OCI-LY3 (cell line): ENCODE results near the gene HOXB6.

Experiments used
- H2AFZ ChIP-seq: fragments of 200-600, 300-600 bp; shearing (Covaris generic); 2 replicates; pipeline ENCODE4 v1.6.0; 2014; ENCODE audit warnings: antibody characterized with exemption, low read depth, low read length
- H3K27ac ChIP-seq: fragments of 200-600, 300-600 bp; sonication (generic); 2 replicates; pipeline ENCODE4 v1.5.1; 2014; ENCODE audit warnings: mild to moderate bottlenecking, low read length, moderate library complexity, mixed read lengths
- H3K27me3 ChIP-seq: fragments of 200-600, 300-600 bp; sonication (generic); 2 replicates; pipeline ENCODE4 v1.6.1; 2014; ENCODE audit warnings: low read depth, low read length, mixed read lengths
- H3K36me3 ChIP-seq: fragments of 200-600, 300-600 bp; sonication (generic); replicated peaks from 2 replicates; pipeline ENCODE3; 2014; ENCODE audit warnings: low read depth, low read length, mixed read lengths
- H3K4me1 ChIP-seq: fragments of 300-600, 200-600 bp; sonication (generic); 2 replicates; pipeline ENCODE4 v1.6.1; 2014; ENCODE audit warnings: low read length, mixed read lengths
- H3K4me2 ChIP-seq: fragments of 200-600, 300-600 bp; sonication (generic); 2 replicates; pipeline ENCODE4 v1.6.1; 2014; ENCODE audit warnings: low read length, mixed read lengths
- H3K4me3 ChIP-seq: fragments of 300-600, 200-600 bp; sonication (generic); 2 replicates; pipeline ENCODE4 v1.5.1; 2014; ENCODE audit warnings: antibody characterized with exemption, mild to moderate bottlenecking, low read length, moderate library complexity
- H3K79me2 ChIP-seq: fragments of 300-600, 200-600 bp; shearing (Covaris generic); 2 replicates; pipeline ENCODE4 v1.6.1; 2014; ENCODE audit warnings: mild to moderate bottlenecking, low read length, mixed read lengths
- H3K9ac ChIP-seq: fragments of 300-600, 200-600 bp; shearing (Covaris generic); 2 replicates; pipeline ENCODE4 v1.6.0; 2014; ENCODE audit warnings: mild to moderate bottlenecking, low read length, moderate library complexity
- H3K9me3 ChIP-seq: fragments of 200-600, 300-600 bp; shearing (Covaris generic); 2 replicates; pipeline ENCODE4 v1.6.1; 2014; ENCODE audit warnings: low read length, mixed read lengths; ENCODE audit not compliant: insufficient read depth
- H4K20me1 ChIP-seq: fragments of 200-600, 300-600 bp; sonication (generic); 2 replicates; pipeline ENCODE4 v1.6.1; 2016; ENCODE audit warnings: low read length, mixed read lengths; ENCODE audit not compliant: insufficient read depth
- CTCF ChIP-seq: fragments of 200-600, 300-600 bp; sonication (generic); IDR thresholded peaks from 2 replicates; pipeline ENCODE4 v1.5.1; 2014; ENCODE audit warnings: antibody characterized with exemption, low read length, low read depth
- EZH2phosphoT487 ChIP-seq: fragments of 200-600 bp; shearing (Covaris generic); IDR thresholded peaks from 2 replicates; pipeline ENCODE4 v1.6.1; 2018; ENCODE audit warnings: antibody characterized with exemption, mixed run types, low read depth

The HOXB6 gene

GRCh38 chr17:48571024-48571818 is 33.6 kb downstream of the HOXB6 start:
- peaks cover 48% of the 10 kb centered on the region; the same call in 1 of the 2 replicates for H3K79me2 ChIP-seq
- no peaks in the 10 kb centered on the region for H3K27me3 ChIP-seq
- TF ChIP-seq CTCF (no peak), EZH2phosphoT487 (no peak)
- no peak overlapping the region for H3K4me2 ChIP-seq
- no peak overlapping the region for H3K9ac ChIP-seq
- H3K27ac ChIP-seq, result no peak overlapping the region
- H4K20me1 ChIP-seq, result peaks cover 4% of the 10 kb centered on the region; the same call in 1 of the 2 replicates
- H3K9me3 ChIP-seq, result no peaks in the 10 kb centered on the region
- no peak overlapping the region for H3K4me3 ChIP-seq
- H3K36me3 ChIP-seq, result peaks cover 49% of the 10 kb centered on the region
- no peak overlapping the region for H2AFZ ChIP-seq
- peaks cover 26% of the 10 kb centered on the region for H3K4me1 ChIP-seq

- Histone ChIP-seq H3K9ac (no peak overlapping the region), H3K36me3 (peaks cover 48% of the 10 kb centered on the region), H3K27ac (no peak overlapping the region), H2AFZ (no peak overlapping the region), H3K9me3 (no peaks in the 10 kb centered on the region), H3K4me2 (no peak overlapping the region), H3K27me3 (no peaks in the 10 kb centered on the region), H4K20me1 (peaks cover 4% of the 10 kb centered on the region; the same call in 1 of the 2 replicates), H3K79me2 (peaks cover 43% of the 10 kb centered on the region; the same call in 1 of the 2 replicates), H3K4me1 (peaks cover 20% of the 10 kb centered on the region), H3K4me3 (no peak overlapping the region)
- no peak for TF ChIP-seq CTCF
- no peak for TF ChIP-seq EZH2phosphoT487
Observed at GRCh38 chr17:48570325-48571023, 34.3 kb downstream of the HOXB6 start.

- Histone ChIP-seq H3K4me2 (no peak overlapping the region), H3K27me3 (no peaks in the 10 kb centered on the region), H3K79me2 (peaks cover 38% of the 10 kb centered on the region; the same call in 1 of the 2 replicates), H3K36me3 (peaks cover 46% of the 10 kb centered on the region), H4K20me1 (peaks cover 4% of the 10 kb centered on the region; the same call in 1 of the 2 replicates), H3K9me3 (no peaks in the 10 kb centered on the region), H3K27ac (no peak overlapping the region), H3K4me1 (peaks cover 22% of the 10 kb centered on the region), H2AFZ (no peak overlapping the region), H3K9ac (no peak overlapping the region), H3K4me3 (no peak overlapping the region)
- TF ChIP-seq EZH2phosphoT487 (no peak), CTCF (no peak)
Observed at GRCh38 chr17:48569674-48570324, 35.0 kb downstream of the HOXB6 start.

- H3K4me1 ChIP-seq, result peaks cover 20% of the 10 kb centered on the region
Observed at GRCh38 chr17:48569240-48569582, 35.6 kb downstream of the HOXB6 start.

More at GRCh38 chr17:48569240-48569582, 35.6 kb downstream of the HOXB6 start:
- Histone ChIP-seq H3K4me3 (no peak overlapping the region), H2AFZ (no peak overlapping the region), H3K36me3 (peaks cover 44% of the 10 kb centered on the region), H4K20me1 (peaks cover 4% of the 10 kb centered on the region; the same call in 1 of the 2 replicates), H3K27me3 (no peaks in the 10 kb centered on the region), H3K9me3 (no peaks in the 10 kb centered on the region), H3K27ac (no peak overlapping the region), H3K9ac (no peak overlapping the region), H3K79me2 (peaks cover 40% of the 10 kb centered on the region; the same call in 1 of the 2 replicates), H3K4me2 (no peak overlapping the region)
- TF ChIP-seq EZH2phosphoT487, result no peak
